Measurements from ENCODE around the gene LMCD1.
"Not testable (repeated sequence)": the region's sequence is repeated elsewhere in the genome, so short reads cannot be mapped to it uniquely, and the experiment has no call there.

Gene LMCD1

GRCh38 chr3:8560366-8561007 is 58.9 kb downstream of the LMCD1 start:
- no peak for DNase-seq (ENCODE audit: low read depth)

- no peak for DNase-seq (ENCODE audit: low read depth)
Observed at GRCh38 chr3:8561370-8561769, 59.7 kb downstream of the LMCD1 start.

- no peak for DNase-seq (ENCODE audit: low read depth)
Observed at GRCh38 chr3:8562081-8562595, 60.5 kb downstream of the LMCD1 start.

- no peak for DNase-seq (ENCODE audit: low read depth)
Observed at GRCh38 chr3:8563146-8563545, 61.5 kb downstream of the LMCD1 start.

- no peak for DNase-seq (ENCODE audit: low read depth)
Observed at GRCh38 chr3:8563597-8563996, 62.0 kb downstream of the LMCD1 start.

GRCh38 chr3:8565376-8565775 is 63.8 kb downstream of the LMCD1 start:
- no peak for DNase-seq (ENCODE audit: low read depth)

- no peak for DNase-seq (ENCODE audit: low read depth)
Observed at GRCh38 chr3:8567784-8568575, 66.4 kb downstream of the LMCD1 start.

GRCh38 chr3:8571256-8571655 is 69.6 kb downstream of the LMCD1 start:
- no peak for DNase-seq (ENCODE audit: low read depth)

- DNase-seq (ENCODE audit: low read depth) = no peak
Observed at GRCh38 chr3:8573342-8573926, 71.8 kb downstream of the LMCD1 start.

- no peak for DNase-seq (ENCODE audit: low read depth)
Observed at GRCh38 chr3:8574040-8574669, 72.5 kb downstream of the LMCD1 start.

- no peak for DNase-seq (ENCODE audit: low read depth)
Observed at GRCh38 chr3:8574670-8575322, 73.2 kb downstream of the LMCD1 start.

GRCh38 chr3:8575364-8576104 is 73.9 kb downstream of the LMCD1 start:
- DNase-seq (ENCODE audit: low read depth) = no peak

GRCh38 chr3:8576436-8576835 is 74.8 kb downstream of the LMCD1 start:
- DNase-seq (ENCODE audit: low read depth) = no peak

GRCh38 chr3:8576841-8577571 is 75.4 kb downstream of the LMCD1 start:
- no peak for DNase-seq (ENCODE audit: low read depth)

GRCh38 chr3:8578282-8578681 is 76.7 kb downstream of the LMCD1 start:
- no peak for DNase-seq (ENCODE audit: low read depth)

GRCh38 chr3:8579096-8579495 is 77.5 kb downstream of the LMCD1 start:
- no peak for DNase-seq (ENCODE audit: low read depth)

- no peak for DNase-seq (ENCODE audit: low read depth)
Observed at GRCh38 chr3:8579943-8580342, 78.3 kb downstream of the LMCD1 start.

GRCh38 chr3:8580434-8580833 is 78.8 kb downstream of the LMCD1 start:
- DNase-seq (ENCODE audit: low read depth) = not testable (repeated sequence)

GRCh38 chr3:8581373-8581772 is 79.8 kb downstream of the LMCD1 start:
- DNase-seq (ENCODE audit: low read depth) = no peak

- DNase-seq (ENCODE audit: low read depth) = no peak
Observed at GRCh38 chr3:8581806-8582445, 80.3 kb downstream of the LMCD1 start.
